ENCODE results near the gene TNFSF4.

TNFSF4 gene

DNA sequence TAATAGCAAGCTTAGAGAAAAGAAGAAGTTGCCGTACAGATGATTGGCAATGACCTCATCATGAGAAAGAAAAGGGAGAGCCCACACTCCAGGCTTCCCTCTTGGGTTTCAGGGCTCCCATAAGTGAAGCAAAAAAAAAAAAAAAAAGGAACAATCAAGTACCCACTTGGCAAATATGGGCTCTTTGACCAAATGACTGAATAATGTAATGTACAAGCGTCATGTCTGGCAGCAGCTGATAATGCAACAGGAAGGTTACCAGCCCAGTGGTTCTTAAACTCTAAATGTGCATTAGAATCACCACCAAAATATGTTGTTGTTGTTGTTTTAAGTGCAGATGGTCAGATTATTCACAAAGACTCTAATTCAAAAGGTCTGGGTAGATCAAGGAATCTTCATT is 13.5 kb downstream of the TNFSF4 start:
- TF ChIP-seq GATA3 (IDR thresholded peaks at IDR 0.05; ENCODE audit: low read depth, low read length) (no peak), GATA2 (IDR thresholded peaks at IDR 0.05; ENCODE audit: low read depth, low read length) (no peak)

GRCh38 chr1:173191011-173191705 is 16.0 kb downstream of the TNFSF4 start:
- no peak for TF ChIP-seq GATA2 (IDR thresholded peaks at IDR 0.05; ENCODE audit: low read depth, low read length)
- TF ChIP-seq GATA3 (IDR thresholded peaks at IDR 0.05; ENCODE audit: low read depth, low read length), result no peak

DNA sequence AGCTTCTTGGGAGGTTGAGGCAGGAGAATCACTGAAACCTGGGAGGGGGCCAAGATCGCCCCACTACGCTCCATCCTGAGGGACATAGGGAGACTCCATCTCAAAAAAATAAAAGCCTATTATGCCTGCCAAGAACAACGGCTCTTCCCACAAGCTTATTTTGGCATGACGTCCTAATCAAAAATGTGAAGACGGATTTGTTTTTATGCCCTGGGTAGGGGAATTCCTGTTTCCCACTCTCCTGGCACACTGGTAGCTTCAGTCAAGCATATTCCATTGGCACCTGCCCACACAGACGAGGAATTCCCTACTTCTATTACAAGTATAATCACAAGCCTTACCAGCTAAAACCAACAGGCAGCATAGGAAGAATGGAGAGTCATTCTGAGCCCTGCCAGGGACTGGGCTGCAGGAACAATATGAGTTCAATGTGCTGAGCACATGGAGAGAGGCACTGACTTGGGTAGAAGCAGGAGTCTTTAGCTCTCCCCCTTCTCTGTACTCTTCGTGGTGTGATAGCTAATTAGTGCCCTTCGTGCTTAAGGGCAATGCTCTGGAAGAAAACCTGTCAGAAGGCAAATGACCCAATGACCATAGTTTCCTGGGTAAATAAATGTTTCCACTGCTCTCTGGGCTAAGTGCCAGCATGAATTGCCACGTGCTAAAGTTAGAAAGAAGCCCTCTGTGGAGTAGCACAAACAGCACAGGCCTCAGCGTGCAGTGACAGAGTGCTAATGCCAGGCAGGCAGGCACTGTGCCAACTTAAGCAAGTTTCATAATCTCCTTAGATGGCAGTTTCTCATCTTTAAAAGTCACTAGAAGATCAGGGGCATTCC is 16.8 kb downstream of the TNFSF4 start:
- no peak for TF ChIP-seq GATA2 (IDR thresholded peaks at IDR 0.05; ENCODE audit: low read depth, low read length)
- TF ChIP-seq GATA3 (IDR thresholded peaks at IDR 0.05; ENCODE audit: low read depth, low read length), result no peak

DNA sequence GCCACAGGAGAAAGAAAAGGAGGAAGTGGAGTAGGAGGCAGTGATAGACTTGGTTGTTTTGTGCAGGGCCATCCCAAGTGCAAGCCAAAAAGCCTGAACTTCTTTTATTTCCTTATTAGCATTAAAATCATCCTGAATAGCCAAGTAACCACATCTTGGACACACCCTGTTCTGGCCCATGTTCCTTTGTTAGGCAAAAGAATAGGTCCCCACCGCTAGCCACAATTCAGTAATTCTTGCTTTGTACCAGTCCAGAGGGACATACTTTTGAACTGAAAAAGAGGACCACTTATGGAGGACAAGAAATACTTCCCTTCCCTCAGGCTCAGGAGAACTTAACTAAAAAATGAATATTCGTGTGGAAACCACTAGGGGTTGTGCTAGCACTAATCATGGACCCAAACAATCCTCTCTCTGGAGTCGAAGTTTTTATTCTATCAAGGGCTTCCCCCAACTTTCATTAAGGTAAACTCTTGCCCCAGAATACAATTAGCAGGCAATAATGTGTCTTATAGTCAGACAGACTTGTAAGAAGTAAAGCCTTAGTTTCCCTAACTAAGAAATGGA is 19.4 kb downstream of the TNFSF4 start:
- no peak for TF ChIP-seq GATA2 (IDR thresholded peaks at IDR 0.05; ENCODE audit: low read depth, low read length)
- TF ChIP-seq GATA3 (IDR thresholded peaks at IDR 0.05; ENCODE audit: low read depth, low read length), result no peak

DNA sequence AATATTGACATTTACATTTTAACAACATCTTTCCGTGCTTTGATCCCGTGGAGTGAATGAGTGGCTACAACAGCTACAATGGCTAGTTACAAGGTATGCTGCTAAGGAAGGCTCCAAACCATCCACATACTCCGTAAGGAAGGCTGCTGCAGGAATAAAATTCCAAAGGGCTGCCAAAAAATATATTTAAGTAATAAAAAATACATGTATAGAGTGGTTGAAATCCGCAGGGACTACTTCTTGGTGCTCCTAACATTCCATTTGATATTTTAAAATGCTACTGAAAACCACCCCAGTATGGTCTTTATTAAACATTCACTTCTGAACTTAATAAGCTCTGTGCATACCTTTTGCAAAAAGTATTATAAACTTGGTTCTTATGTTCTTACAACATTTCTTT is 25.3 kb downstream of the TNFSF4 start:
- no peak for TF ChIP-seq GATA2 (IDR thresholded peaks at IDR 0.05; ENCODE audit: low read depth, low read length)
- no peak for TF ChIP-seq GATA3 (IDR thresholded peaks at IDR 0.05; ENCODE audit: low read depth, low read length)

DNA sequence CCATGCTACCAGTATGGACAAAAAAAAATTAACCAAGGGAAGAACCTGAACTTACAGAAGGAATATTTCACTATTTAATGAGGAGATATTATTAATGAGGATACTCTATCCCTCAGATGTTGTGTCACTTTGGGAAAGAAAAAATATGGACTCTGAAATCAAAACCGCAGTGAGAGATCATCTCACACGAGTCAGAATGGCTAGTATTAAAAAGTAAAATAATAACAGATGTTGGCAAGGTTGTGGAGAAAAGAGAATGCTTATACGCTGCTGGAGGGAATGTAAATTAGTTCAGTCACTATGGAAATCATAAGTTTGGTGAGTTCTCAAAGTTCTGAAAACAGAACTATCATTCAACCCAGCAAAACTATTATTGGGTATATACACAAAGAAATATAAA is 30.9 kb downstream of the TNFSF4 start:
- TF ChIP-seq GATA3 (IDR thresholded peaks at IDR 0.05; ENCODE audit: low read depth, low read length) (no peak), GATA2 (IDR thresholded peaks at IDR 0.05; ENCODE audit: low read depth, low read length) (no peak)

DNA sequence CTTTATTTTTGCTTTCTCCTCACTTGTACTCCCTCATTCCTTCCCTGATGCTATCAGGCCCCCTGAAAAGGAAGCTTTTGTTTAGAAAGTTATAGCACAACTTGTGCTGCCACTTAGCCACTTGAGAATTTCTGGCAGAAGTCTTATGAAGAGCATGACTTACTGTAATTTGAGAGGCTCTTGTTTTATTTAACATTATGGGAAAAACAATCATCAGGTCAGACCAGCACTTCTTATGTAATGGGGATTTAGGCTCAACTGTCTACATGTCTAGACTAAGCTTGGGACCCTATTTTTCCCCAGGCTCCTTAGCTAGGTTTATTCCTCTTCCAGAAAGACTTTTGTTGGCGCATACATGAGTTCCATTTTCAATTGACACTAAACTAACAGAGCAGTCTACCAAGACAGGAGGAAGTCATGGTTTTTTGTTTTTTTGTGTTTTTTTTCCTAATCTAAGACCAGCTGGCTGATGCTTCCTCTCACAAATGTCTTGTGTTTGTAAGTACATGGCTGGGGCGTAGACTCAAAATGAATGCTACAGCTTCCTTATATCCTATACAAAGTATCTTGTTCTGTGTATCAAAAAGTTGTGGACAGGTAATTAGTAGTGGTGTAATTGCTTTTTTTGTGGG is 31.5 kb downstream of the TNFSF4 start:
- TF ChIP-seq GATA3 (IDR thresholded peaks at IDR 0.05; ENCODE audit: low read depth, low read length) (no peak), GATA2 (IDR thresholded peaks at IDR 0.05; ENCODE audit: low read depth, low read length) (no peak)

DNA sequence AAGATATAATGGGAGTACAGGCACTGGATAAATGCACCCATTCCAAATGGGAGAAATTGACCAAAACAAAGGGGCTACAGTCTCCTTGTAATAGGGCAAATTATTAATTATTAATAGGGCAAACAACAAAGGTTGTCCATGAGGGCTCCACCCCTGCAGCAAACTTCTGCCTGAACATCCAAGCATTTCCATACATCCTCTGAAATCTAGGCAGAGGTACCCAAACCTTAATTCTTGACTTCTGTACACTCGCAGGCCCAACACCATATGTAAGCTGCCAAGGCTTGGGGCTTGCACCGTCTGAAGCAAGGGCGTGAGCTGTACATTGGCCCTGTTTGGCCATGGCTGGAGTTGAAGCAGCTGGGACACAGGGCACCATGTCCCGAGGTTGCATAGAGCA is 33.7 kb downstream of the TNFSF4 start:
- TF ChIP-seq GATA3 (IDR thresholded peaks at IDR 0.05; ENCODE audit: low read depth, low read length), result no peak
- no peak for TF ChIP-seq GATA2 (IDR thresholded peaks at IDR 0.05; ENCODE audit: low read depth, low read length)

GRCh38 chr1:173171152-173171551 is 36.0 kb downstream of the TNFSF4 start:
- TF ChIP-seq GATA3 (IDR thresholded peaks at IDR 0.05; ENCODE audit: low read depth, low read length) (no peak), GATA2 (IDR thresholded peaks at IDR 0.05; ENCODE audit: low read depth, low read length) (no peak)

GRCh38 chr1:173168941-173169340 is 38.2 kb downstream of the TNFSF4 start:
- no peak for TF ChIP-seq GATA2 (IDR thresholded peaks at IDR 0.05; ENCODE audit: low read depth, low read length)
- no peak for TF ChIP-seq GATA3 (IDR thresholded peaks at IDR 0.05; ENCODE audit: low read depth, low read length)

GRCh38 chr1:173164686-173165085 is 42.4 kb downstream of the TNFSF4 start:
- no peak for TF ChIP-seq GATA3 (IDR thresholded peaks at IDR 0.05; ENCODE audit: low read depth, low read length)
- no peak for TF ChIP-seq GATA2 (IDR thresholded peaks at IDR 0.05; ENCODE audit: low read depth, low read length)

DNA sequence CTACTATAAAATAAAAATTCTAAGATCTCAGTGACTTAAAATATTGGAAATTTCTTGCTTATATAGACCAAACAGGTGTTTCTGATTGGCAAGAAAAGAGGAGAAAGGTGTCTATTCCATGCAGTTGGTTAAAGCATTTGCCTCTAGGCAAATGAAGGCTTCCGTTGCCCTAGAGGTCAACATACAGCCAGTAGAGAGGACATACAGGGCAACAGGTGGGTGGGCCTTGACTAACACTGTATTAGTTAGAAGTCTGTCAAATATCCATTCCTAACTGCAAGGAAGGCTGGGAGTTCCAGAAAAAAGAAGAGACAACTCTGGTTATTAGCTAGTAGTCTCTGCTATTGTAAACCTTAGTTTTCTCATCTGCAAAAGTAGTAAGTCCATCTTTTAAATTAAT is 43.0 kb downstream of the TNFSF4 start:
- TF ChIP-seq GATA3 (IDR thresholded peaks at IDR 0.05; ENCODE audit: low read depth, low read length) (no peak), GATA2 (IDR thresholded peaks at IDR 0.05; ENCODE audit: low read depth, low read length) (no peak)

DNA sequence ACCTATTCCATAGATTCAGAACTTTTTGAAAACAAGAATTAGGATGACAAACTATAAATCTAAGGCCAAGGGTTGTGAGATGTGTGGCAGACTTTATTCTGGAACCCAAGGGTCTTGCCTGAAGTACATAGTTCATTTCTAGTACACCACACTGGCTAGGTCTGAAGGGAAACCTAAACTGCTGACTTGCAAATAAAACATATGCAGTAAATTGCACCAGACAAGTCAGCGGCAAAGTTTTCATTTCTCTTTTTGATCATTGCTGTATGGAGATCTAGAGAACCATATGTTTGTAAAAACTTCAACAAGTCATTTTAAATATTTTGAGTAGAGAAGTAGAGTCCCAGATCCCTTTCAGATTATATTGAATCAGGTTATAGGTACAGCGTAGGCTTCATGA is 43.9 kb downstream of the TNFSF4 start:
- TF ChIP-seq GATA2 (IDR thresholded peaks at IDR 0.05; ENCODE audit: low read depth, low read length), result no peak
- TF ChIP-seq GATA3 (IDR thresholded peaks at IDR 0.05; ENCODE audit: low read depth, low read length), result no peak

GRCh38 chr1:173162601-173163000 is 44.5 kb downstream of the TNFSF4 start:
- TF ChIP-seq GATA2 (IDR thresholded peaks at IDR 0.05; ENCODE audit: low read depth, low read length), result no peak
- no peak for TF ChIP-seq GATA3 (IDR thresholded peaks at IDR 0.05; ENCODE audit: low read depth, low read length)

Measured in SH-SY5Y (cell line).